Left forelimb (tissue), 1 donor: ENCODE data around the gene TNS1.

ENCODE experiments used
- DNase-seq: peaks from one replicate; pipeline ENCODE4 v3.0.0-alpha.2; 2018; ENCODE audit warnings: low spot score

TNS1 gene

DNA sequence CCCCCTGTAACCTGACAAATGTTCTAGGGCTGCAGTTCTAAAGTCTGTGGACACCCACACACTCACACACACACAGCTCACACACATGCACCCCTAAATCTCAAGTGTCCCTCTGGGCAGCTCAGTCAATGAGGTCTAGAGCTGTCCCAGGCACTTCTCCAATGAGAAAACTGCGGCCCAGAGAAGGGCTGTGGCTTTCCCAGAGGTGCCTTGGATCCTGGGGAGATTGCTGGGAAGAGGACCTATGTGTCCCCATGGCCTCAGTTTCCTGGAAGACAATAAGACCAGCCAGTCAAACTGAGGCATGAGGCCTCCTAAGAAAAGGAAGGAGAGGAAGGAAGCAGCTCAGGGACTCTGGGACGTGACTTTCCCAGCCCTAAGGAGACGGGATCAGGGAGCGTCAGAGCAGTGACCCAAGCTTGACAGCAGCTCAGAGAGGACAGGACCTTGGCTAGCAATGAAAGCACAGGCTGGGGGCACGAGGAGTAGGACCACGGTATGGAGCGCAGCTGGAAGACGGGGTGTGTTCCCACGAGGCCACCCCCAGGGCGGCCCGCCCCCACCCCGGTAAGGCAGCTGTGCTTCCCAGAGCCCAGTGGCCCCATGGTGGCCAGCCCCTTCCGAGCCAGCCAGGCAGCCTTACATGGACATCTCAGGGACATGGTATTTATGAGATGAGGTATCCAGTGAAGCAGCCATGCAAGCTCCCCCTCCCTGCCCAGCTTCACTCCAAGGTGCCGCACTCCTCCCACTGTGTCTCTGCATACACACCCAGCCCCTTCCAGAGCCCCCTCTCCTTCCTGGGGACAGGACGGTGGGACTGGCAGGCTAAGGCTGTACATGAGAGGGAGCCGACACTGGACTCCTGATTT lies 46.0 kb downstream of the TNS1 start:
- DNase-seq = peak; percentile 65

DNA sequence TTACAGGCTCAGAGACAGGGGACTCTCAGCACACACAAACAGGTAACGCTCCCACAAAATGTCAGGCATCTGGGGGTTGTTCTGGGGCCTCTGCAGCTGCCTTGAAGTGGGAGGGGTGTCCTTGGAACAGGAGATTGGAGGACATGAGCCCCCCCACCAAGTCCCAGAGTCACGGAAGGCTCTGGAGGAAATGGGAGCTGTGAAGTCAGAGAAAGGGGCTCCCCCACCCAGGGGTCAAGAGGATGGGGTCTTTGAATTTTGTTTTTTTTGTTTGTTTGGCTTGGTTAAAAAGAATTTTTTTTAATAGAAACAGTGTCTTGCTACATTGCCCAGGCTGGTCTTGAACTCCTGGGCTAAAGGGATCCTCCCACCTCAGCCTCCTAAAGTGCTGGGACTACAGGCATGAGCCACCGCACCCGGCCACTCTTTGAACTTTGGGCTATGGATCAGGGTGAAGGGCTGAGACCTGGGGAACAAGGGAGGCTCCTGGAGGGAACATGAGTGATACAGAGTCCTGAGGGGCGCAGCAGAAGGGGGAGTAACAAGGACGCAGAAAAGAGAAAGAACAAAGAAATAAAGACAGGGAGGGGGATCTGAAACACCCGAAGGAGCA lies 46.8 kb downstream of the TNS1 start:
- DNase-seq = peak; percentile 34

DNA sequence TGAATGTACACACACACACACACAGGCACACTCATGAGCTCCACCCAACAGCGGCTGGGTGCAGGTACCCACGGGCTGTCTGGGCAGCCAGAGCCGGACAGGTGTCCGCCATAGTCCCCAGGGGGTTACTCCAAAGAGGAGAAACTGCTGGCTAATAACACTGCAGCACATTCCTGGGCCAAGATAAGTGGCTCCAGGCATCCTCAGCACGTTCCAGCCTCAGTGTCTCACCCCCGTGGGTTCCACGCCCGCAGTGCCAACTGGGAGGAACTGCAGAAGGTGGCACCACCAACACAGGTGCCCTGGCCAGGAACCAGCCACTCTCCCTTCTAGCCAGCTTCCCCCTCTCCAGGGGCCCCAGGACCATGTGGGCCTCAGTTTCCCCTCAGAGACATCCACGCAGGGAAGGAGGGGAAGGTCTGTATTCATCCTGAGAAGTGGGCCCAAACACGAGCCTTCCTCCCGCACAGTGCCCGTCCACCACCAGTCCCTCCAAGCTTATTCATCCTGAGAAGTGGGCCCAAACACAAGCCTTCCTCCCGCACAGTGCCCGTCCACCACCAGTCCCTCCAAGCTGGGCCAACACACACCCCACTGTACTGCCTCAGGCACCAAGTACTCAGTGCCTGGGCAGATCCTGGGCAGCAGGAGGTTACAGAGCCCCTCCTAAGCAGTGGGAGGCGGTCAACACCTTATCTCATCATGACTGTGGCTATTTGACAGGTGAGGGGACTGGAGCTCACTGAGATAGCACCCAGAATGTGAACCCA lies 47.6 kb downstream of the TNS1 start:
- peak; percentile 30 for DNase-seq

DNA sequence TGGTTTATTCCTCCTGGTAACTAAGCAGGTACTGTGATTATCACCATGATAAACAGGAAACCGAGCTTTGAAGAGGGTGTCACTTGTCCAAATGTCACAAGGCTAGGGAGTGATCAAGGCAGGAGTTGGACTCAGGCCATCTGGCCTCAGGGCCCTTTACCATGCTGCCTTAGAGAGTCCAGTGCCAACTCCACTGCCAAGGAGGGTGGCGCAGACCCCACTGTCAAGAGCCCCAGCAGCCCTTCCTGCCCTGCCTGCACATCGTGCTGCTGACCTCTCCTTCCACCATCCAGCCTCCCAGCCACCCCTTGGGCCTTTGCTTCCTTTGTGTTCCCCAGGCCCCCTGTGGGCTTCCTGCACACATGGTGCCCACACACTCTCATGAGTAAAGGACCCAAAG lies 48.3 kb downstream of the TNS1 start:
- DNase-seq = no peak

DNA sequence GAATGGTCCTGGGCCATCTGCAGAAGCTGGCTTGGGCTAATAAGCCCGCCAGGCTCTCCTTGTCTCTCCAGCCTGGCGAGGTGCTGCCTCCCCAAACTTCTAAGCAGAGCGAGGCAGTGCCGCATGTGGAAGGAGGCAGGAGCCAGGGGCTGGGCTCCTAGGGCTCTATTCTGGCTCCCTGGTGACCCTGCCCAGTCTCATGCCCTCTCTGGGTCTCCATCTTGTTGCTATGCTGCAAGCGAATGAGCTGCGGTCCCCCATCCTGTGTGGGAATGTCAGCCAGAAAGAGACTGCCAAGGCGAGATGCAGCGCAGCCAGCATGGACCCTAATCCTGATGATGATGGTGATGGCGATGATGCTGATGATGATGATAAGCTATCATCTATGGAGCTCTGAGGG lies 48.7 kb downstream of the TNS1 start:
- no peak for DNase-seq

DNA sequence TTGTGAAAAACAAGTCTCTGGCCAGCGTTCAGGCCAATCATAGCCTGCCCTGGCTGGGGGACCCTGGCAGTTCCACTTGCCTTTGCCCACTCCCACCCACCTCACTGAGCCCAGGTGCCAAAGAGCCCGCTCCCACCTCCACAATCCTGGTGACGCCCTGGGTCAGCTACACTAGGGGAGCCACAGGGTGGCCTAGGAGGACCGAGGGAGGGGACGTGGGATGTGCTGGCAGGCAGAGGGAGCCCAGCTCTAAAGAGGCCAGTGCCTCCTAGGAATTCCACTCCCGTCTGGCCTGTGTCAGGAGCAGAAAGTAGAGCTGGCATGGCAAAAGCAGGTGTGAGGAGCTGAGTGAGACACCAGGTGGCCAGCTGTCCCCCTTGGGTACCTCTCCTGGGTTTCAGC lies 49.3 kb downstream of the TNS1 start:
- DNase-seq = peak; percentile 60

DNA sequence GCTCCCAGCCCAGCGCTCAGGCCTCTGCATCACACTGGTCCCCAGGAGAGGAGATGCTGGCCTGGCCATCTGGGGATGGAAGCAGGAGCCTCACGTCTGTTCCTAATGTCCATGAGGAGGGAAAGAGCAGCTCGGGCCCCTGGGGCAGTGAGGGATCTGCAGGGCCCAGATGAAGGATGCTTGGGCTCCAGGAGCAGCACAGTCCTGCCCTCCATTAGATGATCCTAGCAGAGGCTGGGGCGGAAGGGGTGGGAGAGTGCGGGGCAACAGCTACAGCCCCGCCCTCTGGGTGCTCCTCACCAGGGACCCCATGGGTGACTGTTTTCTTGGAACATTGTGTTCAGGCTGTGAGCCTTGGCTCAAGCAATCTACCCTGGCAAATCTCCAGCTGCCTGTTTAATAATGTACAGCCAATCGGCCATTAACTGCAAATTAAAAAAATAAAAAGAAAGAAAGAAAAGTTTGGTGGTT lies 49.7 kb downstream of the TNS1 start:
- DNase-seq = peak; percentile 47

DNA sequence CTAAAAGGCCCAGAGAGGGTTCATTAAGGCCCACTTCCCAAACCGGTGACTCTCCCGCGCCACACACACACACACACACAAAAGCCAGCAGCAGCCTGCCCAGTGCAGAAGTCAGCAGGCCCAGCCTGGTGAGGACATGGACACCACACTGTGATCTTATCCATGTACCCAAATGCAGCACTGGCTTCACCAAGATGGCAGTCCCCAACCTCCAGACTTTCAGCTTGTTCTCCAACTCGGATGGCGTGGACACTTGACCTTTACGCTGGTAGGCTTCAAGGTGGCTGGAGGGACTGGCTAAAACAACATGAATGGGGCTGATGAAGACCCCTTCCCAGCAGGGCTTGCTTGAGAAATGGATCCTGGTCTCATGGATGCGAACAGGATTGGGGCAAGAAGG lies 50.4 kb downstream of the TNS1 start:
- peak; percentile 28 for DNase-seq

DNA sequence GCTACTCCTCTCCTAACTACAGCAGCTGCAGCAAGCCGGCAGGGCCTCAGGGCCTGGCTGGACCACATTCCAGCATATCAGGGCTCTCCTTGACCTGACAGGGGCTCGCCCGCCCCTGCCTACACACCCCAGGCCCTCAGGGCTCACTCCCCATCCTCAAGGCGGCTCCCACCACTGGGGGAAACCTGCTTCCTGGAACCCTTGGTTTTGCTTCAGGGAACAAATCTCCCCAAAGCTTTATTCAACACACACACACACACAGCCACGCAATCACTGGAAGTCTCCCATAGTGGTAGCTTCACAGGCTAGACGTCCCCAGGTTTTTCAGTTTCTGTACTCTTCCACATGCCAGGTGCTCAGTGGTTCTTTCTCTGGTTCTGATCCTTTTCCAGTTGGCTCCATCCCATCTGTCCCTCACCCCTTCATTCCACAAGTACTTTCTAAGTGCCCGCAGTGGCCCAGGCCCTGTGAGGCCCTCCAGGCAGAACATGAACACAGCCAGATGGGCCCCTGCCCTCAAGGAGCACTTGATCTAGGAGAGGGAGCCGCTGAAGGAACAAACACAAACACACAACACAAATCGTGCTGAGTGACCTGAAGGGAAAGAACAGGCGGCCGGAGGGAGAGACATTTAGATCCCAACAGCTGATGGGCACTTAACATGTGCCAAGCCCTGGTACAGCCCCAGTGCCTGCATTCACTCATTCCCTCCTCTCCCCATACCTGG lies 51.1 kb downstream of the TNS1 start:
- DNase-seq = no peak

DNA sequence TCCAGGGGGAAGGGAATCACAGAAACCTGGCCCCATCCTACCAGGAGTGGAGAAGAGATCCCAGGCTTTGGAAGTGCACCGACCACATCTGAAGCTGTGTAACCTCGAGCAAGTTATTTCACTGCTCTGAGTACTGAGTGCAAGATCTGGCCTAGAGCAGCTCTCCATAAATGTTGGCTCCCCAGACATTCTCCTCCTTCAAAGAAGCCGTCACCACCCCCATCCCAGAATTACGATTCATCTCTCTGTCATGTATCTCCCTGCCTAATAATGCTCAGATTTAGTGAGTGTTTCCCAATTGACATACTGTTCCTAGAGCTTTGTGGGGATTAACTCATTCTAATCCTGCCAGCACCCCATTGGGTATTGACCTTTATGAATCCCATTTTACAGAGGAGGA lies 51.7 kb downstream of the TNS1 start:
- no peak for DNase-seq

DNA sequence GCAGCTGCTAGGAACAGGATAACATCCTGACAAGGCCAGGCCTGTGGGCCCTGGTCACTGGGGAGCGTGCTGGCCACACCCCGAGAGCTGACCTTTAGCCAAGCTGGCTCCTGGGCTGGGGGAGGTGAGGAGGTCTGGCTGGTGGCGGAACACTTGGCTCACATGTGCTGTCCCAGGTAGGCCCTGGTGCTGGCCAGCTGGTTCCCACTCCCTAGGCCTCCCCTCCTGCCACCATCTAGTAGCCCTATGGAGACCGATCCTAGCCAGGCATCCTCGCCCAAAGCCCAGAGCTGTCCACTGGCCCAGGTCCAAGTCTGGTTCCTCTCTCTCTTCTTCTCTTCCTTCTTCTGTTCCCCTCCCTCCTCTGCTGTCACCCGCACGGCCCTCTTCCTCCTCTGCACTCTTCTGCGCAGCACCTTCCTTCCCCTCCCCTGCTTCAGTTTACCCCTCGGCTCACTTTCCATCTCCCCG lies 52.4 kb downstream of the TNS1 start:
- peak; percentile 53 for DNase-seq

DNA sequence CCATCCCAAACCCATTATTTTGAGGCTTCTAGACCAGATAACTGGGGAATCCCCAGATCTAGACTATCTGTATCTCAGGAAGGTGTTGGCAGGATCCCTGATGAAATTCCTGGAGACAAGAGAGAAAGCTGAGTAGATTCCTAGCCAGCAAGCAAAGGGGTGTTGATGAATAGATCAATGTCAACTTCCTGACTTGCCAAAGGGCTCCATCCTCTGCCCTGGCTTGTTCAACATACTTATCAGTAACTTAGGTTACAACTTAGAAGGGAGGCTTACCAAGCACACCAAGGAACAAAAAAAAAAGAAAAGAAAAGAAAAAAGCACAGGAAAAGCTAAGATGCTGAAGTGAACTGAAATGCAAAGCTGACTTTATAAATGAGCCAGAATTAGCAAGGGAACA lies 53.3 kb downstream of the TNS1 start:
- no peak for DNase-seq

DNA sequence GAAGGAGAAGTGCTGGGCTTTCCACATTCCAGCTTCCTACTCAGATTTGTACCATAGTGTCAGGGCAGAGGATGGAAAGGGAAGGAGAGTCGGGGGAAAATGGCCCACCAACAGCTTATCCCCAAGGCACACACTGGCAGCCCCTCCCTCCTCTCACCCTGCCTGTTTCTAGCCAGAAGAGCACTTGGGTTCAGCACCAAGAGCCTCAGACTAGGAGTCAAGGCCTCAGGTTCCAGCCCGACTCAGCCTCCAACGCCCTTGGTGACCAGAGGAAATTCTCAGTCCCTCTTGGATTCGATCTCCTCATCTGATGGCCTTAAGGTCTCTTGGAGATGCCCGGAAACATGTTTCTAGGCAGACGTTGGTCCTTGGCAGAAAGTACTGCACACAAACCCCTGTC lies 53.9 kb downstream of the TNS1 start:
- no peak for DNase-seq

DNA sequence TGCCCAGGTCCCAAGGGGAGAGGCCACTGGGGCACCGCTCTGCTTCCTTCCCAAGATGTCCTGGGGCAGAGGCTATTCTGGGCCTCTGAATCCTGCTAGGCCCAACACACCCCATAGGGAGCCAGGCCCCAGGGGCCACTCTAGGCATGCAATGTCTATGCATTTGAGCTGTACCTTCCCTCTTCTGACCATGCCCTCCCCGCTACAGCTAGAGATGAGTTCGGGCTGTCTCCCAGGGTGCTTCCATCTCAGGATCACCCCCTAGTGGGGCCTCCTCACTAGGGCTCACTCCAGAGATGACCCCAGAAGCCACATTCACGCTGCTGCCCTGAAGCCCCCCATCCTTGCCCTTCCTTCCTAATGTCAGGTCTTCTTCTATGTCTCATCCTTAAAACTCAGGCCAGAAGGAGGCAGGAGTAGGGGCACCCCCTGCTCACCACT lies 54.4 kb downstream of the TNS1 start:
- DNase-seq = peak; percentile 30

DNA sequence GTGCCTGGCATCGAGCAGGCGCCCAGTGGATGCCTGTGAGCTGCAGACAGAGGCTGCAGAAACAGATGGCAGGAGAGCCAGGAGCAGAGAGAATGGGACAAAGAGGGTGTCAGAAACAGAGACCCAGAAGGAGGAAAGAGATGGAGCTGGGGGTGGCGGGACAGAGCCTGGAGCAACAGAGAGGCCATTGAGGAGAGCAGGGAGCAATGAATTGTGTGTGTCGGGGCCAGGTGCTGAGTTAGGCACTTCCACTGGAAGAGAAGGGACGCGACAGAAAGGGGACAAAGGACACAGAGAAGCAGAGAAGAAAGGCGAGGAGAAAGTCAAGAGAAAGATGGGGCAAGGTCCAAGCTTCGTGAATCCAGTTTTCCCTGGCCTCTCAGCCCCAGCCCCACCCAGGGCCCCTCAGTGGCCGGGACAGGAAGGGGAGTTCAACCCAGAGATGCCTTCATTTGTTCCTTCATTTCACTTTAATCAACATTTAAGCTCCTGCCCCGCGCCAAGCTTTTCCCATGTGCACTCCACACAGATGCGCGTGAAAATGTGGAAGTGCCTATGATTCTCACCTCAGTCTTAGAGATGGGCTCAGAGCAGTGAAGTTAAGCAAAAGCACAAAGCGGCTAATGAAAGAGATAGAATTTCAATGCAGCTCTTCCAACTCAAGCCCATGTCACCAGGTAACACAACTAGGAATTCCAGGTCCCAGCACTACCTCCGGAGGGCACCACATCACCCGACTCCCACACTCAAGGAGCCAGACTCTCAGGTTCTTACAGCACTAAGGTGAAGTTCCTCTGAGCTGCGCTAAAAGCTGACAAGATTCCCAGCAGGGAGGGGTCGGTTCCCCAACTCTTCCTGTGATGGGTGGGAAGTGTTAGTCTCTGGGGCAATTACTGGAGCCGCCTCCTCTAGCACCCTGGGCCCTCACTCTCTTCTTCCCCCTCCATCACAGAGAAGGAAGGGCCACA lies 55.1 kb downstream of the TNS1 start:
- peak; percentile 55 for DNase-seq

DNA sequence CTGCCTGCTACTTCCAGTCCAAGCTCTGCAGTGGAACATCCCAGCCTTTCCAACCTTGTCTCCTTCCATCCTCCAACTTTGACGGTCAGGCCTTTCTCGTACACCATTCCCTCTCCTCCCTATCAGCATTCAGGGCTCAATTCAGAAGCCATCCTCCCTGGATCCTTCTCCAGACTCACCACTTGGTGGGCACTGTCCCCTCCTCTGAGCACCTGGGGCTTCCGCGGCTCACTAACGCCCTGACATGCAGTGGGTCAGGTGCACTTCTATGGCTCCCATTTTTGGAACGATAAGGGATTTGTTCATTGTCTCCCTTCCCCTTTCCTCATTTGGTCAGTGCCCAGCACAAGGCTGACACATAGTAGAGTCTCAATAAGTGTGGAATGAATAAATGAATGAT lies 56.7 kb downstream of the TNS1 start:
- DNase-seq = peak; percentile 58

DNA sequence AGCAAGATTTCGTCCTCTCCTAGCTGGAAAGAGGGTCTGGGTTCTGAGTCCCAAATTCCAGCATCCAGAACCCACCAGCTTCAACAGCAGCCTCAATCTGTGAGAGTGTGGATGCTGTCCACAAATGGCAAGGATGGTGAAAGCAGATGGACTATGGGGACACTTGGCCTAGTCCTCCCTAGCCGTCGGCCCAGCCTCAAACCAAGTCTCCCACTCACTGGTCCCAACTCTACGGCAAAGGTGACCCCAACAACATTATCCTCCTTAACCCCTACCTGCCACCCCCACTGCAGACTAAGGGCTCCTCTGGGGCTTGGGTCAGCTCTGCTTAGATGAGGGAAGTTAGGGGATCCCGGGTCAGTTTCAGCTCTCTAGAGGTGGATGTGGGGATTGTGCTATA lies 57.3 kb downstream of the TNS1 start:
- DNase-seq = peak; percentile 59

DNA sequence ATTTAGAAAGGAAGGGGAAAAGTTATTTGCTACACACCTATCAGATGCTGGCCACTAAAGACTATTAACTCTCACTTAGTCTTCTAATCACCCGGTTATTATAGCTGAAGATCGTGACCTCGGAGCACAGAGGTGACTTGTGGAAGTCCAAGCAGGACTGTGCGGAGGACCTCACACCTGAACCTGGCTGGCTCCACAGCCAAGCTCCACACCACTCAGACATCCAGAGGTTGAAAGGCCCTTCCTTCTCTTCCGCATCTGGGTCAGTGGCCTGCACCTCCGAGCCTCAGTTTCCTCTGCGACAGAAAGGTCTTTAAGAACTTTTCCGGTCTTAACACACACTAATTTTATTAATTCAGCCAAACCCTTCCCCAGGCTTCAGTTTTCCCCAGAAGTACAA lies 57.9 kb downstream of the TNS1 start:
- DNase-seq = peak; percentile 25

DNA sequence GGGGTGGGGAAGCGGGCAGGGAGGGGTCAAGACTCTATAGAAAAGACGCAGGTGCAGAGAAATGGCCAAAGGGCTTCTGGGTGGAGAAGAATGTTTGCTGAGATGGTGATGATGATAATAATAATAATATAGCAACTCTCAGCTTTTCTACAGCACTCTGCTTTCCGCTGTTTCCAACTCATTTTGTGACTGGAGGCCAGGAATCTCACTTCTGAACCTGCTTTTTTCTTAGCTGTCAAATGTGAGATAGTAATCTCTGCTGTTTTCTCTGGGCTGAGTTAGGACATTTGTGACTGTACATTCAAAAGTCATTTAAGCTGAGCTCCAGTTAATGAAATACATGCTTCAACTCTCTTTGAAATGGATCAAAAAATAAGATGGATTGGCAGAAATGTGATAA lies 58.4 kb downstream of the TNS1 start:
- DNase-seq = no peak

DNA sequence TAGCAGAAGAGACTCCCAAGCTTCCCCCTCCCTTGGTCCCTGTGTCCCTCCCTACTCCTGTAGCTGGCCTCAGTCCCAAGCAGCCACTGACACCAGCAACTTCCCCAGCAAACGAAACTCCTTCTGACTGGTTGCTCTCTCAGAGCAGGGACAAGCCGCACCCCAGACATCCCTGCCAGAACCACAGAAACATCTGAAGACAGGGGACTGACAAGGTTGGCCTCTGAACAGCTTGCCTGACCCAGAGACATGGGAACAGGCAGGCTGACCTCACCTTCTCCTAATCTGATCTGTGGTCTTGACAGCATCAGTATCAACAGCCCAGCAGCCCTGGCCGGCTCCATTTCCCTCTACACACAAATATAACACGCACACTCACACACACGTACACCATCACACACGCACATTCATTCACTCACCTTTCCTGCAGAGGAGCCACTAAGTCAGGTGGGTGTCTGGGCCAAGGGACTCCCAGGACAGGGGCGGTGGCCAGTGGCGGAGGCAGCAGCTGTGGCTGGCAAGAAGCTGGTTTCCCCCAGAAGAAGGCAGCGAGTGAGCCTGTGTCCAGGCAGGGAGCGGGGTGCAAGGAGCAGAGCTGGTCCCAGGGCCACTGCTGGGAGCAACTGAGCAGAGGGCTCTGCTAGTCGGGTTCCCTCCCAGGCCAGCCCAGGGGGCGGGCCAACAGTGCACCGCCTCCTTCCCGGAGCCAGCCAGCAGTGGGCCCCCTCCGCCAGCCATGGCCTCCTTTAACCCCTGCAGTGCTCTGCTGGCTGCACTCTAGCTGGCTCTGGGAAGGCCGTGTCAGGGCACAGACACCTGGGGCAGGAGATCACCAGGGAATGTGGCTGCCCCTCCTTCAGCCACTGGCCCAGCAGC lies 59.1 kb downstream of the TNS1 start:
- DNase-seq = peak; percentile 87
